ENCODE results near the gene NKAIN4. TPM values are rescaled to one million over a fixed set of nuclear protein-coding genes. Genes with fewer than 3 reads are reported as not detected.

The NKAIN4 gene
- total and polyA plus RNA-seq, 2 experiments from 2014 or later, result 12.6 to 13.2 TPM

- Histone ChIP-seq H3K4me2 (no peak overlapping the region), H3K36me3 (ENCODE audit: insufficient read depth) (peaks cover 8% of the 10 kb centered on the region; the same call in 1 of the 2 replicates), H3K27me3 (ENCODE audit: insufficient read depth) (no peaks in the 10 kb centered on the region), H3K9me2 (ENCODE audit: insufficient read depth) (no peaks in the 10 kb centered on the region), H3K79me2 (replicated peaks; ENCODE audit: insufficient read depth) (peaks cover 73% of the 10 kb centered on the region), H2AFZ (no peak overlapping the region), H3K27ac (ENCODE audit: low read depth) (0 out of 2 replicates have a peak overlapping the region, but pooled peaks have one; percentile 32), H3K4me3 (no peak overlapping the region), H3K4me1 (ENCODE audit: insufficient read depth) (peaks cover 11% of the 10 kb centered on the region), H3F3A (replicated peaks; ENCODE audit: low read depth) (0 out of 2 replicates have a peak, but pooled peaks cover 10% of the 10 kb centered on the region), H4K20me1 (replicated peaks; ENCODE audit: insufficient read depth) (peaks cover 66% of the 10 kb centered on the region)
- Mint-ChIP-seq H3K4me3 (no peak overlapping the region), H3K27ac (no peak overlapping the region), H3K9me3 (no peaks in the 10 kb centered on the region), H3K27me3 (ENCODE audit: insufficient read depth, low read depth, poor library complexity) (peaks cover 9% of the 10 kb centered on the region), H3K4me1 (peaks cover 24% of the 10 kb centered on the region; the same call in 2 of the 3 replicates), H3K36me3 (ENCODE audit: low read depth) (peaks cover 50% of the 10 kb centered on the region)
- DNase-seq (ENCODE audit: low spot score), result no peak
- ATAC-seq, result peak; percentile 45
- TF ChIP-seq POLR2AphosphoS5 (IDR thresholded peaks at IDR 0.05; ENCODE audit: low read depth) (no peak), REST (IDR thresholded peaks at IDR 0.05; ENCODE audit: unreplicated experiment) (no peak), ZNF331 (CRISPR knock-in tag; IDR thresholded peaks at IDR 0.05; ENCODE audit: low read depth) (no peak), ZNF462 (CRISPR knock-in tag; IDR thresholded peaks at IDR 0.05) (no peak), STAT1 (IDR thresholded peaks at IDR 0.05; ENCODE audit: unreplicated experiment) (no peak), ETS1 (IDR thresholded peaks at IDR 0.05) (no peak), EZH2phosphoT487 (IDR thresholded peaks at IDR 0.05; ENCODE audit: unreplicated experiment) (no peak), NANOG (IDR thresholded peaks at IDR 0.05; ENCODE audit: borderline replicate concordance) (no peak)
Observed at GRCh38 chr20:63196768-63197470, 57.3 kb downstream of the NKAIN4 start.
